A549 (cell line): ENCODE measurements around the gene CUL4A.

Source experiments
- BHLHE40 ChIP-seq: IDR thresholded peaks from 2 replicates; pipeline ENCODE4 v1.6.1; 2012; ENCODE audit warnings: low read depth, low read length, inconsistent platforms
- CHD2 ChIP-seq: fragments of 150-350 bp; IDR thresholded peaks from 2 replicates; pipeline ENCODE4 v1.6.1; 2014; ENCODE audit warnings: low read length; ENCODE audit not compliant: partially characterized antibody
- CTCF ChIP-seq: fragments of >200 bp; sonication (Bioruptor Twin); formaldehyde crosslinking; IDR thresholded peaks from 3 replicates; pipeline ENCODE4 v1.5.1; 2016
- EHMT2 ChIP-seq: fragments of 200-600 bp; sonication (generic); IDR thresholded peaks from 2 replicates; pipeline ENCODE4 v1.6.1; 2016; ENCODE audit warnings: antibody characterized with exemption, low read depth, mild to moderate bottlenecking, moderate library complexity
- EP300 ChIP-seq, 2 experiments: fragments of >200 bp; sonication (Bioruptor Twin); formaldehyde crosslinking; IDR thresholded peaks; 2 replicates in 1 of 2; 3 replicates in 1 of 2; pipeline ENCODE4 v1.6.1; 2016 to 2017
- HMGXB4 ChIP-seq: fragments of 250-450 bp; sonication (Bioruptor Pico); IDR thresholded peaks from 2 replicates; pipeline ENCODE4 v1.5.0; 2021; ENCODE audit warnings: mild to moderate bottlenecking, moderate library complexity, borderline replicate concordance
- HOXB13 ChIP-seq: fragments of 250-450 bp; sonication (Bioruptor Pico); IDR thresholded peaks from 2 replicates; pipeline ENCODE4 v1.5.0; 2020; ENCODE audit warnings: low read depth, mild to moderate bottlenecking, moderate library complexity
- KDM1A ChIP-seq: fragments of 200-600 bp; sonication (generic); IDR thresholded peaks from 2 replicates; pipeline ENCODE4 v1.6.1; 2016; ENCODE audit warnings: low read depth, mild to moderate bottlenecking
- MAX ChIP-seq: IDR thresholded peaks from 2 replicates; pipeline ENCODE4 v1.6.1; 2012
- POLR2A ChIP-seq: IDR thresholded peaks from 2 replicates; pipeline ENCODE4 v1.6.1; 2012; ENCODE audit warnings: mild to moderate bottlenecking, low read length
- RCOR1 ChIP-seq: fragments of 150-350 bp; IDR thresholded peaks from 2 replicates; pipeline ENCODE4 v1.6.1; 2014; ENCODE audit warnings: antibody characterized with exemption, low read length, low read depth
- REST ChIP-seq: fragments of 200-600 bp; sonication (generic); IDR thresholded peaks from 2 replicates; pipeline ENCODE4 v1.6.1; 2016; ENCODE audit warnings: antibody characterized with exemption, mild to moderate bottlenecking, moderate library complexity
- SMC3 ChIP-seq: fragments of >200 bp; sonication (Bioruptor Twin); formaldehyde crosslinking; IDR thresholded peaks from 3 replicates; pipeline ENCODE4 v1.6.1; 2018; ENCODE audit warnings: inconsistent platforms

- TF ChIP-seq CTCF, result no peak
- TF ChIP-seq POLR2A, result no peak
- no peak for TF ChIP-seq EHMT2
- TF ChIP-seq HMGXB4 (CRISPR knock-in tag), result no peak
- TF ChIP-seq REST, result no peak
- TF ChIP-seq EP300 (IDR thresholded peaks at IDR 0.05), result no peak
- no peak for TF ChIP-seq HOXB13 (CRISPR knock-in tag)
- TF ChIP-seq SMC3, result no peak
- no peak for TF ChIP-seq RCOR1
- no peak for TF ChIP-seq MAX
- no peak for TF ChIP-seq CHD2
- no peak for TF ChIP-seq BHLHE40
- no peak for TF ChIP-seq KDM1A
These were observed 29.9 kb downstream of the CUL4A start for GRCh38 chr13:113239357-113239756.
